Stimulated activated CD4-positive, alpha-beta T cell treated with anti-CD3 and anti-CD28 coated beads, Interleukin-1b, Interleukin-23, amount 100 ng/mL, for 24 hours (primary cell): ENCODE data around the gene DNM3.
A peak's percentile ranks its signal among the peaks of the same experiment; 100 is the strongest.

Experiments
- DNase-seq, 4 experiments: peaks; one replicate each; pipeline ENCODE4 v3.0.0-alpha.2; 2020; ENCODE audit warnings: low read depth in 4 of 4, low spot score in 1 of 4

DNM3 gene

GRCh38 chr1:172308577-172308976 is 467.3 kb downstream of the DNM3 start:
- DNase-seq: no peak

DNA sequence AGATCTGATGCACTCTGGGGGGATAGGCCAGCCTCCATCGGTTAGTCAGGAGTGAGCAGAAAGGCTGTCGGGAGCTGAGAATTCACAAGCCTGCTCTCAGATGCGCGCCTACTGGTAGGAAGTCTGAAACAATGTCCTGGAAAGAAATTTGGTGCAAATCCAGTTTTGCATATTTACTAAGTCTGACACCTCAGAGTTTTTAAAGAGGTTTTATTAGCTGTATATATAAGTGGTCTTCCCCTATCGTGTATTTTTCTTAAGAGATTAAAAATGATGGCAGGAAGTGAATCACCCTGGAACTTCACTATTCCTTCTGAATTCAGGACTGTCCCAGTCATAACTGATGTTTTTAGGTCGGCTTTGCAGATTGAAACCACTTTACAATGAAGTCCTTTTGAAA is 479.4 kb downstream of the DNM3 start:
- no peak for DNase-seq

DNA sequence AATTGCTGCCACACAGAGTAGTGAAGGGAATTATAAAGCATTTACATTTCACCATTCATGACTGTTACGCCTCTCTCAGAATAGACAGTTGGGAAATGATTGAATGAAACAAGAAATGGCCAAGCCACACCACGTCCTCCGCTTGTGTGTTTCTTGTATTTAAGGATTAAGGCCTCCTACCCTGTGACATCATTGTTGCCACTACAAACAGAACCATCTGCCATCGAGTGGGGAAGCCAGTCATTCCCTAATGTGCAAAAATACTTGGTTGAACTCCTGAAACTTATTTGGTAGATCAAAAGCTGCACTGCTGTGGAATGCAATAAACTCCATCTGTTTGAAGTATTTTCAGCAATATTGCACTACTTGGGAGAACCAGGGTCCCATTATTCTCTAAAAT is 480.2 kb downstream of the DNM3 start:
- no peak for DNase-seq

DNA sequence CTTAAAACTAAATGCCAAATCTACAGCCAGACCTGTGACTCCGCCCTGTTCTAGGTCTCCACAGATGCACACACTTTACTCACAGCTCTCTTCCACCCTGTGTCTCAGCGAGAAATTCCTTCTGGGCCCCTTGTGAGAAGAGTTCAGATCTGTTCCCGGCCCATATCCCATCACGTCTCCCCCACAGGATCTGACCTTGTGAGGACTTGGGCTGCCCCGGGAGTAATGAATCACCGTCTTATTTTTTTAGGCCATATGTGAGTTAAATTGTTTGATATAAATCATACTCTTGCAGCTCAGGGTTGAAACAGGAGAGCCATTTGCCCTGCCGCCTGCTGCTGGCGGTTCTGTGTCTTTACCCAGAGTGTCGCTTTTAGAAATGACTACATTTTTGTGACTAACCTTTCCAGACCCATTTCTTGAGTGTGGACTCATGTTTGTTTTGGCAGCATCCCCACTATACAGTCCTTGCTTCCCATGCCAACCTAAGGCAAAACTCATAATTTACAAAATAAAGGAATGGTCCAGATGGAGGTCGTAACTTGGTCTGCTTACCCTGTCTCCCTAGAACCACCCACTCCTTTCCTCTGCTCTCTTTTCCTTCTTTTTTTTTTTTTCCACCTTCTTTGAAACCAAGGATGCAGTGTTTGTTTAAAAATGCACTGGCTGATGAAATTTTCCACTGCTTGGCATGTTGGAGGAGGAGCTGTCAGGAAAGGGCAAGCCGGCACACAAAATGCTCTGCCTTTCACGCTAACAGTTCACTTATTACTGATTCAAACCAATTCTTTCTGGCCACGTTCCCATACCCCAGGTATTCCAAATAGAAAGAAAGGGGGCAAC is 481.1 kb downstream of the DNM3 start:
- no peak for DNase-seq

DNA sequence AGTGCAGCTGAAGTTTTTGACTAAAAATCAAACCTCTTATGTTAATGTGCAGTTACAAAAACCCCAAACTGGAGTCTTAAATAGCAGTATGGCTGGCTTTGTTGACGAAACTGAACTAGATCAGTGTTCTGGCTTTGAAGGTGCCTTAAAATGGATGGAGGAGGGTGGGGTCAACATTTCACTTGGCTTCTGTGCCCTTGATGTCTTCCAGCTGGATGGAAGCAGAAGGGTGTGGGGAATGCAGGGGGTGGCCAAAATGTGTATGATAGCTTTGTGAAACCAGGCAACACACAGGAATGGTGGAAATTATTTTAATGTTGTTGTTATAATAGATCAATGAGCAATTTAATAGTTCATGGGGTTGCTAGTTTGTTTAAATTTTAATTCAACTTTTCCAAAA is 482.4 kb downstream of the DNM3 start:
- no peak for DNase-seq

DNA sequence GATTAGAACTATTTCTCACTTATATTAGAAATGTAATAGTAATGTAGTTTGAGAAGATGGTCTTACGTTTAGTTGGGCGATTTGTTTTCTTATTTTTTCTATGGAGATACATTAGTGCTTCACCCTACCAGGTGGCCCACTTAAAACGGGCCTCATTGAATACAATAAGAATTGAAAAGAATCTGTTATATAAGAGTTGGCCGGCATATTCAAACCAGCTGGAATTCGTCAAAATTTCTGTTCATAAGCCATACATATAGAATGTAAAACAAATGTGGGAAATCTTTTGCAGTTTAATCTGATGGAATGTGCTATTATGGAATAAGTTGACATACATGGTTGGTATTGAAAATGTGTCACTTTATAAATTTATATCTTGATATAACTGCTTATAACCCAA is 482.8 kb downstream of the DNM3 start:
- no peak for DNase-seq

DNA sequence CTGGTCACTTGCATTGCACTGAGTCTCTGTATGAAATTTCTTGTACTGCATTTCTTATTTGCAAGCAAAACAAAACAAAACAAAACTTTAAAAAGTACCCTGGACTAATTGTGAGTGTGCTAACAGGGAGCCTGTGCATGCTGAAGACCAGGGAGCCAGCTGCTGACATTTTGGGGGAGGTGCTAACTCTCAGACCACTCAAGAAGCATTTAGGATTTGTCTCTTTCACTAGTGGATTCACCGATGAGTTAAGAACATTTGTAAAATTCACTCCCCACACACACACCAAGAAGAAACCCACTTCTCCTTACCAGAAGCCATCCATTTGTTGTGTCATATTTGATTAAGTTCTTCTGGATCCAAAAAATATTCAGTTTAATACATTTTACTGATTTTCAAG is 483.5 kb downstream of the DNM3 start:
- no peak for DNase-seq

DNA sequence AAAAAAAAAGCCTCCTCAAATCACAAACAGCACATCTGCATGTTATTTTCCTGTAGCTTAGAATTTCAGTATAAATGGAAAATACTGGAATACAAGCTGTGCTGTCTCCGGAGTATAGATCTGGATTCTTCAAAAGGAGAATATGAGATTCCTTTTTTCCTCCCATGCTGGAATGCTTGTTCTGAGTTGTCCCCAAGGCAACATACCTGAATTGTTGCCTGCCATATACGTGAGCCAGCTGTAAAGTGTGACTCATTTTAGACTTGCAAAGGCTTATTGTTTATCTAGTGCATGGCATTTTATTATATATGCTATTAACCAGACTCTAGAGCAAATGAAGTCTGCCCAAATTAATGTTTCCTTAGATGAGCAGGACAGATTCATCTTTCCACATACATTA is 484.2 kb downstream of the DNM3 start:
- no peak for DNase-seq

- DNase-seq: no peak
These were observed 484.8 kb downstream of the DNM3 start for GRCh38 chr1:172326136-172326535.

DNA sequence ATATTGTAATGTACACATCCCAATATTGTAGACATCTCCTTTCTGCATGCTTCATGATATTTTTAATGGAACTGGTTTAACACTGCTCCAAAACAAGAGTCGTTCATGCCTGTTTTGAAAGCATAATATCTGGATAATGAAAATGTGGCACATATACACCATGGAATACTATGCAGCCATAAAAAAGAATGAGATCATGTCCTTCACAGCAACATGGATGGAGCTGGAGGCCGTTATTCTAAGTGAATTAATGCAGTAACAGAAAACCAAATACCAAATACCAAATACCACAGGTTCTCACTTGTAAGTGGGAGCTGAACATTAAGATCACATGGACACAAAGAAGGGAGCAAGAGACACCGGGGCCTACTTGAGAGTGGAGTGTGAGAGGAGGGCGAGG is 487.0 kb downstream of the DNM3 start:
- no peak for DNase-seq

DNA sequence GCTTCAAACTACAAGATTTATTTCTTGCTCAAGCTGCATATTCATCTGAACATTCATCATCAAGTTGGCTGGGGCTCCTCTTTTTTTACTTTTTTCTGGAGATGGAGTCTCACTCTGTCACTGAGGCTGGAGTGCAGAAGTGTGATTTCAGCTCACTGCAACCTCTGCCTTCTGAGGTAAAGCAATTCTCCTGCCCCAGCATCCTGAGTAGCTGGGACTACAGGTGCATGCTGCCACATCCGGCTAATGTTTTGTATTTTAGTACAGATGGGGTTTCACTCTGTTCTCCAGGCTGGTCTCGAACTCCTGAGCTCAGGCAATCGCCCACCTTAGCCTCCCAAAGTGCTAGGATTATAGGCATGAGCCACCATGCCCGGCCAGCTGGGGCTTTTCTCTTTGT is 490.9 kb downstream of the DNM3 start:
- no peak for DNase-seq

- no peak for DNase-seq
These were observed 494.1 kb downstream of the DNM3 start for GRCh38 chr1:172335377-172335776.

DNA sequence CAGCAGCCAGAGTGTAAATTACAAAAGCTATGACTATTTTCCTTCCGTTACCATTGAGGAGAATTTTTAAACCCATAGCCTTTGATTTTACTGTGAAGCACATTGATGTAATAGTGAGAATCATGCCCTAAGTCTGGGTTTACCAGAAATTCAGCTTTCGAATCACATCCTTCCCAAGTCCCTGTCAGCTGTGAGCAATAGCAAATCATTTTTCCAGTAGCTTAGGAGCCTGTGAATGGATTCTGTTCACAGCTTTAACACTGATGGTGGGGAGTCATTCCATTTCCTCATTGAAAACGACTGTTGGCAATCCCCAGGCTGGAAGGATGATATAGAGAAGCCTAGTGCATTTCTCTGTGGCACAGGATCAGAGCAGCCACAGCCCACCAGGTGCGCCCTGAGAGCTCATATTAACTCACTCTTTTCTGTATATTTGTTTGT is 497.0 kb downstream of the DNM3 start:
- peak in 1 of 4 experiments; percentile 23 for DNase-seq

GRCh38 chr1:172339842-172340241 is 498.5 kb downstream of the DNM3 start:
- DNase-seq: no peak

DNA sequence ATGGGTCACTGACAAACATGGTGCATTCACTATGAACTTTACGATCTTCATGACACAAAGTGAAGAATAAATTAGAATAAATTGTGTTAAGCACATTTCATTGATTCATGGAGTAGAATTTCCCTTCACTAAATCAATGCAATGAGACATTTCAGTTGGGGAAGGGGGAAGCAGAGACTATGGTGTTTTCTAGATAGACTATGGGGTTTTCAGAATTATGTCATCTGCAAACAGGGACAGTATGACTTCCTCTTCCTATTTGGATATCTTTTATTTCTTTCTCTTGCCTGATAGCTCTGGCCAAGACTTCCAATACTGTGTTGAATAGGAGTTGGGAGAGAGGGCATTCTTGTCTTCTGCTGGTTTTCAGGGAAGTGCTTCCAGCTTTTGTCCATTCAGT is 499.2 kb downstream of the DNM3 start:
- no peak for DNase-seq

DNA sequence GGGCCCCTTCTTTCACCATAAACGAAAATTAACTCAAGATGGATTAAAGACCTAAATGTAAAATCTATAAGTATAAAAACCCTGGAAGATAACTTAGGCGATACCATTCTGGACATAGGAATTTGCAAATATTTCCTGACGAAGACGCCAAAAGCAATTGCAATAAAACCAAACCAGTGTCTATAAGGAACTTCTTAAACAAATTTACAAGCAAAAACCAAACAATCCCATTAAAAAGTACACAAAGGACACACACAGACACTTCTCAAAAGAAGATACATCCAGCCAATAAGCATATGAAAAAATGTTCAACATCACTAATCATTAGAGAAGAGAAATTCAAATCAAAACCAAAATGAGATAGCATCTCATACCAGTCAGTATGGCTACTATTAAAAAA is 500.4 kb downstream of the DNM3 start:
- DNase-seq: no peak

GRCh38 chr1:172342584-172343239 is 501.4 kb downstream of the DNM3 start:
- no peak for DNase-seq

DNA sequence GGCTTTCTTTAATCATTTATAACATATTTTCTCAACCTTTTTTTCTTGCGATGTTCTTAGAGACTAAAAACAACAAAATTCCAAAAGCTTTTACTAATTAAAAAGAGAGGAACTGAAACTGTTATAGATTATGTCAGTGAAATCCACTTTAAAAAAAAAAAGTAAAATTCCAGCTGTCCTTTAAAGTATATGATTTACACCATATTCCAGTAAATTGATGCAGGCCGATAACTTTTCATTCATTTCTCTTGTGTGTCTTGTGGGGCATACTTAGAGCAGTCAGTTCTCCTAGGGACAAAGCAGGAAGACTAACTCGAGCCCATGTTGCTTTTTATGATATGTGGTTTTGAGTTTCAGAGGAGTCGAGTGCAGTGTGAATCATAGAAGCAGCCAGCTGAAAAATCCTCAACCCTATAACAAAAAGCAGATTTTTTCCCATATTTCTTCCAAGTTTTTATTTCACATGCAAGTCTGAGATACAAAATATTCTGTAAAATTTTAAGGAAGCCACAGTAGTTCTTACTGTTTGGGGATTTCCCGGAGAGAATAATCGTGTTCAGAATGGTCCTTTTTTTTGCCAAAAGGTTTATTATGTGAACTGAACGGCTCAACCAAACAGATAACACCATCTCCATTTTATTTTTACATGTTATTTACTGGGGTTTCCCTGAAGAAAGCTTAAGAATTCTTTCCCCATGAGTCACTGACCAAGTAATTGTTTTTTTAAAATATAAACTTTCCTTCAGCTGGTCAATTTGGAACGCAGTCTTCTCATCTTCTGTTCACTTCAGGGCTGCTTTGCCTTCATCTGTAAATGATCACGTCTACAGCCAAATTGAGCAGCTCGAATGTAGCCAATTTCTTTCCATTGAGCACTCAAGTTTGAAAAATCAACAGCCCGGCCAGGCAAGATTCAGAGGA is 502.2 kb downstream of the DNM3 start:
- DNase-seq: no peak

GRCh38 chr1:172344444-172344843 is 503.1 kb downstream of the DNM3 start:
- no peak for DNase-seq

DNA sequence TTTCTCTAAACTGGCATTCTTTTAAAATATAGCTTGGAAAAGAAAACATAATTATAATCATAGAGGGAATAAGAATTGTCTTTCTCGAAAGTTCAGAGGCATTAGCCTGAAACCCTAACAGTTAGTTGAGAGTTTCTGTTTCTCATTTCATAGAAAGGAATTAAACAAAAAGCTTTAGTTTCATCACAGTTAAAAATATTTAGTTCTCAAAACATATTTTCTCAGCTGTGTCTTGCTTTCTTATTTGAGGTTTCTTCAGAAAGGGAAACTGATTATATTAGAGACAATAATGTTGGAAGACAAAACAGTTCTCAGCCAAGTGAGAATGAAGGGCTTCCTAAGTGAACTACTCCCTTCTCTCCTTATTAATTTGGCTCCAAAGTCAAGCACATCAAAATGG is 503.8 kb downstream of the DNM3 start:
- no peak for DNase-seq

DNA sequence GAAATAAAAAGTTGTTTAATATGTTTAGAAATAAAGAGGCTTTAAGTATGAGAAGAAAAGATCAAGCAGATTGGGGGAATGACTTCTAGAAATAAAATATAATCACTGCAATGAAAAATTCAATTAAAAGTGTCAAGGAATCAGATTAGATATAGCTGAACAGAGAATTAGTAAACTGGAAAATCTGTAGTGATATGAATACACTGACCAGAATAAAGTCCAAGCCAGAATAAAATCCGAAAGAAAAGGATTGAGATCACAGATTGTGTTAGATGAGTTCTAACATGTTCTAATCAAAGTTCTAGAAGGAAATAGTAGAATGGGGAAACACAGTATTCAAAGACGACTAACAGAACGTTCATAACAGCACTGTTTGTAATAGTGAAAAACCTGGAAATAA is 506.1 kb downstream of the DNM3 start:
- no peak for DNase-seq

- DNase-seq: no peak
These were observed 509.6 kb downstream of the DNM3 start for GRCh38 chr1:172350856-172351255.
